Dedifferentiated amniotic fluid mesenchymal stem cell (primary cell): ENCODE data around the gene AFF3.
A peak's percentile ranks its signal among the peaks of the same experiment; 100 is the strongest.
"Not testable (repeated sequence)": the region's sequence is repeated elsewhere in the genome, so short reads cannot be mapped to it uniquely, and the experiment has no call there.

ENCODE experiments used
- DNase-seq: peaks from one replicate; pipeline ENCODE4 v3.0.0-alpha.2; 2016; ENCODE audit errors: extremely low spot score

Gene AFF3

DNA sequence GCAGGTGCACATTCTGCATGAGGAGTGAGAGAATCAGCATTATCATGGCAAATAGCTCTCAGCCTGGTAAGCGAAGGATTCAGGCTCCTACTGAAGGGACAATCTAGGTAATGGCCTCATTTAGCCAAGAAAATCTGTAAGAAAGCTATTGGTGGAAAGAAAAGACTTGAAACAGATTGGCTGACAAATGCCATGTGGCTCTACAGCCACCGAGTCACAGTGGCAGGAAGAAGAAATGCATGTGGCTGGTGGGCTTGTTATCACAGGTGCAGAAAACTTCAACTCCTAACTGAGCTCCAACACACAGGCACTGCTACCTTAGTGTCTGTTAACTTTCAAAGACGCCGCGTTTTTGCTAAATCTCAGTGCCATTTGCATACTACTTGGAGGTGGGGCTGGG lies 592.0 kb downstream of the AFF3 start:
- no peak for DNase-seq

DNA sequence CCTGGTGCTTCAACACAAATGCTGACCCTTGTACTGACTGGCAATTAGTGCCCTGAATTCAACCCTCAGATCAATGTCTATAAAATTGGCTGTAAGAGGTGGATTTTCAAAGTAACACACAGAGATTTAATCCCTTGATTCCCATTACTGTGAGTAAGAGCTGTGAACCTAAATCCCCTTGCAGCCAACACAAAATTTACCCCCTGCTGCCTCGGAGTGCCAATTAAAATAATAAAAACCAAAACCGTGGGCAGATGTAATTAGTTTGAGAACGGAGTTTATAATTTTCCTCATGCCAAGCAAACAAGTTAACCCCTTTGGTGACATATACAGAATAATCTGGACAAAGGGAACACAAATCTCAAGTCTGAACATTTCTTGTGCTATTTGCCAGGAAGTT lies 596.8 kb downstream of the AFF3 start:
- no peak for DNase-seq

DNA sequence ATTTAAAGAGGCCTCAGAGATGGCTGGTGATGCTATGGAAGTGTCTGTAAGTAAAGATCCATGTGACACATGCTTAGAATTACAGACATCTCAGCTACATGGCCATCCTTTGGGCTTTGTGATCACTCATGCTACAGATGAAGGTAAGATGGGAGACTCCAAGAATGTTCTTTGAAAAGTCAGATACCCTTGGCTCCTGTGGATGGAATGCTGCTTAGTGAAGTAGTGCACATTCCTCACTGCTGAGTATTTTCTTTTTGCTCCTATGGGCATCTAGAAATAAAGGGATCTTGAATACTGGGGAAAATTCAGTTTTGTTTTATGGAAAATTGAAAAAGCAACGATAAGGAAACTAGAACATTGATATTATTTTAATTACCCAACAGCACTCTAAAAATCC lies 597.3 kb downstream of the AFF3 start:
- no peak for DNase-seq

DNA sequence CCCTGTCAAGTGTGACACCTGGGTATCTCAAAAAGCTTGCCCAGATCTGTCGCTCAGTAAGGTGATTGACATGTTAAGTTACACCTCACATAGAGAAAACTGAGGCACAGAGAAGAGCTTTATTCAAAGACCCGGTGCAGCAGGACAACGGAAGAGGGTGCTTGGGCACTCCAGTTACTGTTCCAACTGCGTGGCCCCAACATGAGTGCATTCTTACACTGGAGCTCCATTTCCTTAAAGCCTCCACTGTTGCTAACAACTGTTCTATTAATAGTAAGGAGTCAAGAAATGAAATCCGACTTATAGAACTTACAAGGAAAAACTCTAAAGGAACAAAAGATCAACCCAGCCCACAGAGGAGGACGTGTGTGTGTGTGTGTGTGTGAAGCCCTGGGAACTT lies 597.8 kb downstream of the AFF3 start:
- no peak for DNase-seq

DNA sequence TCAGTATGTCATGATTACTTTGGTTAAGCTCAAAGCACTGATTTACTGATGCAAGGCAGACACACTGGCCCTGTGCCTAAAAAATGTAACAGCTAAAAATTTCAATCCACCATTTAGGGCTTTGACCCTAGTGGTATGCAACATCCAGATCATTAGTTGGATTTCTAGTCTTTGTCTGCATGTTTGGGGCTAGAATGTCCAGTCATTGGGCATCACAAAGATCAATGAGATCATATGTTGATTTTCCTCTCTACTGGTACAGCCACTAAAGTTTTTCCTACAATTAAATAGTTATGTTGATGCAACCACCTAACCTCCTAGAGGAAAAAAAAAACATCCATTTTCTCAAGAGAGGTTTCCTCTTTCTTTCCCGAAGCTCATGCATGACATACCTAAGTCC lies 599.1 kb downstream of the AFF3 start:
- DNase-seq, result peak; percentile 18

DNA sequence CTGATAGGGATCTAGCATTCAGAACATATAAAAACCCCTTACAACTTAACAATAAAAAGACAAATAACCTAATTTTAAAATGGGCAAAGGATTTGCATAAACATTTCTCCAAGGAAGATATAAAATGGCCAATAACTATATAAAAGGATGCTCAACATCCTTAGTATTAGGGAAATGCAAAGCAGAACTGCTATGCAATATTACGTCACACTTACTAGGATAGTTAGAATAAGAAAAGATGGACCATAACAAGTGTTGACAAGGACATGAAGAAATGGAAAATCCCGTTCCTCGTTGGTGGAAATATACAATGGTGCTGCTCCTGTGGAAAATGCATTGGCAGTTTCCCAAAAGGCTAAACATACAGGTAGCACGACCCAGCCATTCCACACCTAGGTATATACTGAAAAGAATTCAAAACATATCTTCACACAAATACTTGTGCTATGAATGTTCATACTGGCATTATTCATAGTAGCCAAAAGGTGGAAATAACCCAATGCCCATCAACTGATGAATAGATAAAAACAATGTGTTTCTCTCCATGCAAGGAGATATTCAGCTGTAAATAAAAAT lies 604.4 kb downstream of the AFF3 start:
- no peak for DNase-seq

DNA sequence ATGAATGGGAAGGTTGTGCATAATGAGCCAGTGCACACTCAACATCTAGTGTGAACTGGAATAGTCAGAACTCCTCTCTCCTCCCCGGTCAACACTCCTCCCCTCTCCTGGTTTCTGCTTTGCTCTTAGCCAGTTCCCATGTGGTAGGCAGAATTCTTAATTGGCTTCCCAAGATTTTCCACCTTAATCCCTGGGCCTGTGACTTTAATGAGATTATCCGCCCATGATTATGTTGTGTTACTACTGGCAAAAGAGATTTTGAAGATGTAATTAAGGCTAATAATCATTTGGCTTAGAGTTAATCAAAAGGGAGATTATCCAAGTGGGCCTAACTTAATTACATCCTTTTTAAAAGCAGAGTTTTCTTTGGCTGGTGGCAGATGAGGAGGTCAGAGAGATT lies 618.3 kb downstream of the AFF3 start:
- no peak for DNase-seq

DNA sequence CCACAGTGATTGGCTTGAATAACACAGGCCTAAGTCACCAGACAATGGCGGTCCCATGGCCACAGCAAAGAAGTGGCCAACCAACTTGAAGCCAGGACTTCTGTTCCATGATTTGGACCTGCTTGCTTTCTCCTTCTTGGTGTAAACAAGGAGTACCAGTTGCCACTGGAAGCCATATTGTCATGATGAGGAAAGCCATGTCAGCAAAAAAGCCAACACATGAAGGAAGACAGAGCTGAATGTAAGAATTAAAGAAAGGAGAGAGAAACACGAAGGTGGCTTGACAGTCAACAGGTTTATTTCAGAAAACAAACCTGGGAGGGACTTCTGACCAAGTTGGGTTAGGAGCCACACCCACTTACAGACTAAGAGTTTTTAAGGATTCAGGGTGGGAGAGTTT lies 620.2 kb downstream of the AFF3 start:
- DNase-seq, result no peak

DNA sequence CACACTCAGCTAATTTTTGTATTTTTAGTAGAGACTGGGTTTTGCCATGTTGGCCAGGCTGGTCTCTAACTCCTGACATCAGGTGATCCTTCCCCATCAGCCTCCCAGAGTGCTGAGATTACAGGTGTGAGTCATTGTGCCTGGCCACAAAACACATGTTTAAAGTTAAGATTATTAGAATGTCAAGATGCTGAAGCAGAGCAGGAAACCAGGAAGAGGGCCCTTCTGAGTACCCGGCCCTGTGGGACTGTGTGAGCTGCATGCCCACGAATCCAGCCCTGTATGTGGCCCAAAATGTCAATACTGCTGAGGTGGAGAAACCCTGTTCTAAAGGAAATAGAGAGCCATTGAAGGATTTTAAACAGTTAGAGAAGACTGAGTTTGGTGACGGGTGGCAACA lies 621.6 kb downstream of the AFF3 start:
- DNase-seq, result no peak

DNA sequence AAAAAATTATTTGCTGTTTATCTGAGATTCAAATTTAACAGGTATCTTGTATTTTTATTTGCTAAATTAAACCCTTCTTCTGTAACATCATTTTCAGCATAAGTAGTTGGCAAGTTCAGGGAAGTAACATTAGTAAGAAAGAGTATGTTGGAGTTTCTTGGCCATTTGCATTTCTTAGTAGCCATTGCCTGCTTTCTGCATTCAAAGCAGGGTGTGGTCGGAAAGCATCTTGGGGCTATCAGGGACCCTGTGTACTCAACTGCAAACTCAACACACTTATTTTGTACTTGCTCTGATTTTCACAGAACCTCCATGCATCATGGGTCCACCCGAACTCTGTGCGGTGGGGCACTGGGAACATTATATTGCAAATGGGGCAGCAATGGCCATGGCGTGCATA lies 622.2 kb downstream of the AFF3 start:
- no peak for DNase-seq

DNA sequence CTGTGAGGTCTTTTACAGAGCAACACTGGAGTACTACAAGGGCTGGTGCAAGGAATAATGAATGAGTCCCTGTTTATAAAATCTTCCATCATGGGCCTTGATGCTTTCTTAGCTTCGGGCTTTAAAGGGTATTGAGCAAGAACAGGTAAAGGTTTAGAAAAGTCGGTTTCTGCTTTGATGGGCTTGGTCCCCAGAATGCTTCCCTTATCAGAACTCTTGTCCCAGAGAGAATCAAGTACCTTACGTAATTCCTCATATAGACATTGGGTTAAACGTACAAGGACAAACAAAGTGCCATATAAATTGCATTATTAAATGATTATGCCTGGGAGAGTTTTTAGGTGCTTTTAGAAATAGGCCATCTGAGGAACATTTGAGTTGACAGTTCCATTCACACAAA lies 628.0 kb downstream of the AFF3 start:
- DNase-seq, result no peak

DNA sequence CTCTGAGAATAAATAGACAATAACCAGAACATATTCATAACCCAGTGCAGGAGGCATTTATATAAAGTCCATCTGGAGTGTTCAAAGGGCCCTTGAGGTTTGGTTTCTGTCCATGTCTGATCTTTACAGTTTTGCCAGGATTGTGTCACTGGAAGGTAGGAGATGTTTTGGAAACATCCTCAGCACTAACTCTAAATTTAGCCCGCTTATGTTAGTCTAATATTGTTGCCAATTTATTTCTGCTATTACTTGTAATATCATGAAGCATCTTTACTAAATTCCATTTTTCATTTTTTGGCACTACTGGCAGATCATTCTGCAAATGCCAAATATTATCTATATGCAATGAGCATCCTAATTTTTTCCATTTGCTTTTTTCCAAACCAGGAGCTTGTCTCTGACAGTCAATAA lies 630.2 kb downstream of the AFF3 start:
- no peak for DNase-seq

DNA sequence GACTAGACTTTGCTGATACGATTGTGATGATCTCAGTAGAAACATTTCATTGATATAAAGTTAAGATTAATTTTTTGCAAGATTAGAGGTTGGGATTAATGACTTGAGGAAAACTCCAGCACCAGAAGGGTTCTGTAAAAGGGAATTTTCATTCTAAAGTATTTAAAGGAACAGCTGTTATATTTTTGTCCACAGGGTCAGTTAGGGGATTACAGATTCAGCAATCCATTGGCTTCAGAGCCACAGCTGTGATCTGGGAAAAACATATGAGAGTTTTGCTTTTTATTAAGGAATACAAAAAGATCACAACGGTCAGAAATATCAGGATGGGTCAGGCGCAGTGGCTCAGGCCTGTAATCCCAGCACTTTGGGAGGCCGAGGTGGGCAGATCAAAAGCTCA lies 633.0 kb downstream of the AFF3 start:
- no peak for DNase-seq

DNA sequence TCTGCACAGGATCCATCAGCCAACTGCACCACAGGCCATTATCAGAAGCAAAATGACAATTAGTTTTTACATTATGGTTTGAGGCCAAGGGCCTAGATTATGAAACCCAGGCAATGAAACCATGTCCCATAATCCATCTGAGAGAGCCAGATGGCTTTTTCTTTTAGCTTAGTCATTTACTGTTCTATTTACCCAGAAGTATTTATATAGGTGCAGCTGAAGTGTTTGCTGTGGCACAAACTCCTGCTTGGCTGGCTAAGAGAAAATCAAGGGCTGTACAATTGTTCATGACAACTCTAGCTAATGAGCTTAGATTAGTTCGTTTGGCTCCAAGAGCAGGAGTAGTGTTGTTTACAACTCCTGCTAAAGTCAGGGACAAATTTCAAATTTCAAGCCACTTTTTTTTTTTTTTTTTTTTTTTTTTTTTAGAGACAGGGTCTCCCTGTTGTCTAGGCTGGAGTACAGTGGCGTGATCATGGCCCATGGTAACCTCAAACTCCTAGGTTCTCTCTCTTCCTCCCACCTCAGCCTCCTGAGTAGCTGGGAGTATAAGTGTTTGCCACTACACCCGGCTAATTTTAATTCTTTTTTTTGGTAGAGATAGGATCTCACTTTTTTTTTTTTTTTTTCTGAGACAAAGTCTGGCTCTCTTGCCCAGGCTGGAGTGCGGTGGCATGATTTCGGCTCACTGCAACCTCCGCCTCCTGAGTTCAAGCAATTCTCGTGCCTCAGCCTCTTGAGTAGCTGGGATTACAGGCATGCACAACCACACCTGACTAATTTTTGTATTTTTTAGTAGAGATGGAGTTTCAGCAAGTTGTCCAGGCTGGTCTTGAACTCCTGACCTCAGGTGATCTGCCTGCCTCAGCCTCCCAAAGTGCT lies 634.2 kb downstream of the AFF3 start:
- no peak for DNase-seq

DNA sequence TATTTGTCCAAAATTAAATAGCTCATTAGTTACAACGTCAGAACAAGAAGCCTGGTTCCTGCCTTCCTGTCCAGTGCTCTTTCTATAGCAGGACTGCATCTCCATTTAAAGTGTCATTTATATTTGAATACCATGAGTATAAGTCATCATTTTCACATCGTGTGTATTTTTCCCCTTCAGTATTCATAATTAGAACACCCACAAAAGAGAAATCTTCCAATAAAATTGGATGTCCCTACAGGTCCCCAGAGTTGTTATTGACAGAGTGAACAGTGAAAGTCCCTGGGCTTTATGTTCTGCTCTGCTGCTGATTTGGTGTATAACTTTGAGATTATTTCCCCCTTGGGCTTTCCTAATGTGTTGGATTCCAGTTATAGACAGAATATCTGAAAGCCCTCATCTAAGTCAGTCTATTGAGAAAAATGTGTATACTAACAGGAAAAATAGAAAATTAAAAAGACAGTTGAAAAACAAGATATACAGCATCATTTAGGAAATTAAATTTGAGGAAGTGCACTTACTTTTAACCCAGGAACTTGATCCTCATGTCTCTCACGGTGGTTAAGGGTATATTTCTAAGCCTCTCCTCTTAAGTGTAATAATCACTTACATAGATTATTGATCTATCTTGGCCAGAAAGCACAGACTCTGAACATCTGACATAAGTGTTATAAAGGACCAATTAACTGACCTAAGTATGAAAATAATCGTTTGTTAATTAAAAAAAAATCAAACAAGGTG lies 637.4 kb downstream of the AFF3 start:
- DNase-seq, result no peak

DNA sequence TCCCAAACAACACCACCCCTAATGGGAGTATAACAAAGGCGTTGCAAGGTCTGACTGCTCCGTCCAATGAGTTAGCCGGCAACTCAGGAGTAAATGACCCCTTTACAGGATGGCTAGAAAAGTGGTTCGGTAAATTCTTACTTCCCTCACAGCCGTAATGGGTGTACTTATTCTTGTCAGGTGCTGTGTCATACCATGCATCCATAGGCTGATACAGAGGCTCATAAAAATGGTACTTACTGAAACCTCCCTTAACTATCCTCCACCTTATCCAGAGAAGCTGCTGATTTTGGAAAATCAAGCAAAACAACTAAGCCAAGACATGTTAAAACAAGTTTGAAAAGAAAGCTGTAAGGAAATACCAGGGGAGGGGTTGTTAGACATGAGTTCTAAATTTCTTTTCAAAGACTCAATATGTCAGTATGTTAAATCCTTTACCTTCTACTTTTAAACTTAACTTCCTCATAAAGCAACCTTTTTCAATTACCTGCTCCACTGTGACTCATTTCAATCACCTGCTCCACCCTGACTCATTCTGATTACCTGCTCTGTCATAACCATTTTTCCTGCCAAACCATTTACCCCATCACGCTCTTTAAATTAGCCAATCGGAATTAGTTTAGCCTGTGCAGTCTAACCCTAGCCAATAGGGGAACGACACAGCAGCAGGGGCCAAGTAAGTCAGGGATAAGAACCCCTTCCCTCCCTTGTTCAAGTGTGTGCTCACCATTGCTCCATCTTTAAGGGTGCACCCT lies 638.6 kb downstream of the AFF3 start:
- not testable (repeated sequence) for DNase-seq

DNA sequence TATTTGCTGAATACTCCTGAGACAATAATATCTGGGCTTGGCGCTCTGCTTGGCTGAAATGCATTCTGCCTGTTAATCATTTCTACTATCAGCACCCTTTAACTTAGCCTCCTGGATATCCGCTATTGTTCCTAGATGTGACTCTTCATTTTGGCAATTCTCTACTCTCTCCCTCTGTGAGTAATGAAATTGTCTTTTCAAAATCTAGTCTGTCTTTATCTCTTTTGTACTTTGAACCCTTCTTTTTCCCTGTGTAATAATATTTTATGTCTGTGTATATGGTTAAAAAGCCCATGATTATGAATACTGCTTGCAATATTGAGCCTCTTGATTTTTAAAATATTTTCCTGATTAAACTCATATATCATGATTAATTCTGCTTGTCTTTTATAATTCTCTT lies 646.4 kb downstream of the AFF3 start:
- no peak for DNase-seq
